Limb (tissue), 2 donors: ENCODE measurements around the gene CAPN9.
"Not testable (repeated sequence)": the region's sequence is repeated elsewhere in the genome, so short reads cannot be mapped to it uniquely, and the experiment has no call there.

ENCODE experiments used
- DNase-seq, 2 donors: peaks; one replicate each; pipeline ENCODE4 v3.0.0-alpha.2; 2016; ENCODE audit errors: extremely low spot score in 2 of 2

The CAPN9 gene

GRCh38 chr1:230747127-230747730 lies at the start of gene CAPN9:
TSS of gene CAPN9 (plus strand) at chr1:230747388. CDS start at chr1:230747497, 109 bp downstream.
- DNase-seq, result no peak

- no peak for DNase-seq
Measured at GRCh38 chr1:230698130-230698529, 49.1 kb upstream of the CAPN9 start.

GRCh38 chr1:230698964-230699363 lies 48.2 kb upstream of the CAPN9 start:
- DNase-seq, result not testable (repeated sequence)

- DNase-seq, result no peak
Measured at GRCh38 chr1:230699716-230700115, 47.5 kb upstream of the CAPN9 start.

- DNase-seq, result no peak
Measured at GRCh38 chr1:230700132-230700531, 47.1 kb upstream of the CAPN9 start.

- DNase-seq, result no peak
Measured at GRCh38 chr1:230701434-230701833, 45.8 kb upstream of the CAPN9 start.

GRCh38 chr1:230701895-230702768 lies 45.1 kb upstream of the CAPN9 start:
- DNase-seq, result no peak

- no peak for DNase-seq
Measured at GRCh38 chr1:230702934-230703678, 44.1 kb upstream of the CAPN9 start.

GRCh38 chr1:230703679-230704385 lies 43.4 kb upstream of the CAPN9 start:
- DNase-seq, result no peak

- no peak for DNase-seq
Measured at GRCh38 chr1:230704830-230705229, 42.4 kb upstream of the CAPN9 start.

GRCh38 chr1:230705289-230706019 lies 41.7 kb upstream of the CAPN9 start:
- no peak for DNase-seq

GRCh38 chr1:230706020-230706699 lies 41.0 kb upstream of the CAPN9 start:
- no peak for DNase-seq

GRCh38 chr1:230706887-230707731 lies 40.1 kb upstream of the CAPN9 start:
- no peak for DNase-seq

GRCh38 chr1:230707732-230708630 lies 39.2 kb upstream of the CAPN9 start:
- DNase-seq, result no peak

GRCh38 chr1:230708631-230709580 lies 38.3 kb upstream of the CAPN9 start:
- DNase-seq, result no peak

- DNase-seq, result no peak
Measured at GRCh38 chr1:230709619-230710542, 37.3 kb upstream of the CAPN9 start.
